K562 (cell line): ENCODE measurements around the gene ITPR2. TPM values are rescaled to one million over a fixed set of nuclear protein-coding genes. Genes with fewer than 3 reads are reported as not detected.

Experiments used
- BMI1 ChIP-seq: fragments of 150-350 bp; IDR thresholded peaks from 2 replicates; pipeline ENCODE4 v1.6.1; 2014; ENCODE audit warnings: low read length
- HMGN3 ChIP-seq: IDR thresholded peaks from 2 replicates; pipeline ENCODE4 v1.6.1; 2011; ENCODE audit warnings: borderline replicate concordance, low read depth, mild to moderate bottlenecking, mixed read lengths, low read length; ENCODE audit not compliant: insufficient read length; ENCODE audit errors: extremely low read depth
- LARP7 ChIP-seq: fragments of 450-650 bp; IDR thresholded peaks from 2 replicates; pipeline ENCODE4 v1.6.1; 2016
- NCOA2 ChIP-seq, 2 experiments: fragments of 450-650 bp; IDR thresholded peaks; 2 replicates each; pipeline ENCODE4 v1.6.1; 2018; ENCODE audit warnings: mild to moderate bottlenecking in 2 of 2, moderate library complexity in 1 of 2; ENCODE audit not compliant: partially characterized antibody in 2 of 2
- NUFIP1 ChIP-seq: fragments of 450-650 bp; IDR thresholded peaks from 2 replicates; pipeline ENCODE4 v1.6.1; 2018; ENCODE audit not compliant: partially characterized antibody
- PHF8 ChIP-seq: fragments of 200-600 bp; sonication (generic); IDR thresholded peaks from 2 replicates; pipeline ENCODE4 v1.6.1; 2012; ENCODE audit warnings: mixed run types, mild to moderate bottlenecking, inconsistent platforms, low read length, moderate library complexity, borderline replicate concordance
- RBM15 ChIP-seq: fragments of 200-400 bp; formaldehyde crosslinking; IDR thresholded peaks from 2 replicates; pipeline ENCODE4 v1.6.1; 2018; ENCODE audit warnings: mild to moderate bottlenecking, low read length, moderate library complexity; ENCODE audit not compliant: insufficient read depth
- RBM22 ChIP-seq: fragments of 200-400 bp; formaldehyde crosslinking; IDR thresholded peaks from 2 replicates; pipeline ENCODE4 v1.6.1; 2018; ENCODE audit warnings: low read length, low read depth; ENCODE audit not compliant: poor library complexity, severe bottlenecking
- SAP30 ChIP-seq: fragments of 200-600 bp; sonication (generic); IDR thresholded peaks from 2 replicates; pipeline ENCODE4 v1.6.1; 2012; ENCODE audit warnings: borderline replicate concordance, low read depth, mild to moderate bottlenecking, moderate library complexity, low read length, control low read depth, inconsistent platforms; ENCODE audit not compliant: insufficient read depth, poor library complexity, severe bottlenecking
- polyA plus RNA-seq, 8 experiments: library from polyadenylated mRNA; depleted of rRNA in 4 of 8; stranded (reverse) in 5 of 8; unstranded in 3 of 8; fragments of >200 nt; fragmentation: Nextera tagmentation in 2 of 8; fragmentation: Illumina TruSeq in 1 of 8; extraction: Ambion mirVana in 2 of 8; extraction: Trizol in 1 of 8; gene quantifications; 2 replicates each; pipeline versions ENCODE4 v1.2.1 to v1.2.3, GENCODE V29; 2011 to 2014; ENCODE audit warnings: inconsistent platforms in 1 of 8, missing spikeins in 1 of 8
- total RNA-seq, 7 experiments: library from RNA; depleted of rRNA in 6 of 7; stranded (reverse); fragments of >200 nt in 6 of 7; fragmentation: Illumina TruSeq in 2 of 7; extraction: Trizol in 2 of 7; gene quantifications; 2 replicates each; pipeline versions ENCODE4 v1.2.1 to v1.2.3, GENCODE V29; 2011 to 2021; ENCODE audit warnings: low replicate concordance in 1 of 7
- TF ChIP-seq, protein P1 (sequence below): fragments of 250-450 bp; sonication (Bioruptor Pico); IDR thresholded peaks from 2 replicates; pipeline ENCODE4 v1.9.0; 2021; ENCODE audit warnings: mild to moderate bottlenecking, inconsistent platforms
- TF ChIP-seq, protein P2 (sequence below): fragments of 250-450 bp; sonication (Bioruptor Pico); IDR thresholded peaks from 2 replicates; pipeline ENCODE4 v1.8.0; 2022; ENCODE audit warnings: moderate library complexity, mild to moderate bottlenecking, inconsistent platforms
- TF ChIP-seq, protein P3 (sequence below): fragments of 450-650 bp; IDR thresholded peaks from 2 replicates; pipeline ENCODE4 v1.6.1; 2016; ENCODE audit warnings: antibody characterized with exemption
- TF ChIP-seq, protein P4 (sequence below): sonication (generic); formaldehyde crosslinking; IDR thresholded peaks from 2 replicates; pipeline ENCODE4 v1.4.0; 2020; ENCODE audit warnings: mild to moderate bottlenecking, missing genetic modification reagents
- TF ChIP-seq, protein P5 (sequence below): fragments of 450-650 bp; formaldehyde crosslinking; IDR thresholded peaks from 2 replicates; pipeline ENCODE4 v1.4.0; 2020; ENCODE audit warnings: mild to moderate bottlenecking, moderate library complexity
- TF ChIP-seq, protein P6 (sequence below): sonication (generic); formaldehyde crosslinking; IDR thresholded peaks from 2 replicates; pipeline ENCODE4 v1.8.0; 2022; ENCODE audit warnings: mild to moderate bottlenecking, missing genetic modification reagents

ITPR2 gene
- total and polyA plus RNA-seq, 9 of the 15 experiments (the other 6 are each of a cell fraction or from before 2014, with no cell fraction given), result 0.21 to 3.3 (median 0.95) TPM

DNA sequence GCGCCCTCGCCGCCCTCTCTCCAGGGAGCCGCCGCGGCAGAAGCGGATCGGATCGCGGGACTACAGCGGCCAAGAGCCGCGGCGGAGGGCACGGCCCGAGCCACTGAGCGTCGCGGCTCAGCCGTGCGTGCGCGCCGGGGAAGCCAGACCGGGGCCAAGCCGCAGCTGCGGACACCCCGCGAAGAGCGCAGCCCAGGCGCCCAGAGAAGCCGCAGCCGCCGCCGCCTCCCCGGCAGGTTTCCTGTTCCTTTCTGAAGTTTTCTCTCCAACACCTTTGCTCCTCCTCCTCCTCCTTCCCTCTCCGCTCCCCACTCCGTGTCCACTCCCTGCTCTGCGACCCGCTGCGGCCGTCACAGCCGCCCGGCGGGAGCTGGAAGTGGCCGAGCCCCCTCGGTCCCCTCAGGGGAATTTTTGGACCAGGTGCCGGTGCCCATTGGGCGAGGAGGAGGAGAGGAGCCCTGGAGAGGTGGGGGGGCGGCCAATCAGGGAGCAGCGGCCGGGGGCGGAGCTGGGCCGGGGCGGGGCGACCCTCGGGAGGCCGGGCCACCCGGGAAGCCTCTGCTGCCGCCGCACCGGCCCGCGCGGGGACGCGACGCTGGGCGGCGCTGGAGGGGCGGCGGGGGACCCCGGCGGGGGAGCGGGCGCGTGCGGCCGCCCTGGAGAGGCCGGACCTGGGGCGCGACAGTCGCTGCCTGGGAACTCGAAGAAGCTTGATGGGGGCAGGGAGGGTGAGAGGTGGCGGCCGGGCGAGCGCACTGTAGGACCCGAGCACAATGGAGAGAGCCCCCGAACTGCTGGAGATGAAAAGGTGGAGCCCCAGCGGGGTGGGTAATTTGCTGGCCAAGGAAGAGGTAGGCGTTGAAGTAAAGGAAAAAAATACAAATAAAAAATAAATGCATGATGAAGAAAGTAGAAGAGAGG is at the start of gene ITPR2 (continued):
- TF ChIP-seq, protein P1, sequence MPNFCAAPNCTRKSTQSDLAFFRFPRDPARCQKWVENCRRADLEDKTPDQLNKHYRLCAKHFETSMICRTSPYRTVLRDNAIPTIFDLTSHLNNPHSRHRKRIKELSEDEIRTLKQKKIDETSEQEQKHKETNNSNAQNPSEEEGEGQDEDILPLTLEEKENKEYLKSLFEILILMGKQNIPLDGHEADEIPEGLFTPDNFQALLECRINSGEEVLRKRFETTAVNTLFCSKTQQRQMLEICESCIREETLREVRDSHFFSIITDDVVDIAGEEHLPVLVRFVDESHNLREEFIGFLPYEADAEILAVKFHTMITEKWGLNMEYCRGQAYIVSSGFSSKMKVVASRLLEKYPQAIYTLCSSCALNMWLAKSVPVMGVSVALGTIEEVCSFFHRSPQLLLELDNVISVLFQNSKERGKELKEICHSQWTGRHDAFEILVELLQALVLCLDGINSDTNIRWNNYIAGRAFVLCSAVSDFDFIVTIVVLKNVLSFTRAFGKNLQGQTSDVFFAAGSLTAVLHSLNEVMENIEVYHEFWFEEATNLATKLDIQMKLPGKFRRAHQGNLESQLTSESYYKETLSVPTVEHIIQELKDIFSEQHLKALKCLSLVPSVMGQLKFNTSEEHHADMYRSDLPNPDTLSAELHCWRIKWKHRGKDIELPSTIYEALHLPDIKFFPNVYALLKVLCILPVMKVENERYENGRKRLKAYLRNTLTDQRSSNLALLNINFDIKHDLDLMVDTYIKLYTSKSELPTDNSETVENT (CRISPR knock-in tag), result no peak
- TF ChIP-seq, protein P2, sequence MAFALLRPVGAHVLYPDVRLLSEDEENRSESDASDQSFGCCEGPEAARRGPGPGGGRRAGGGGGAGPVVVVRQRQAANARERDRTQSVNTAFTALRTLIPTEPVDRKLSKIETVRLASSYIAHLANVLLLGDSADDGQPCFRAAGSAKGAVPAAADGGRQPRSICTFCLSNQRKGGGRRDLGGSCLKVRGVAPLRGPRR (CRISPR knock-in tag), result no peak
- TF ChIP-seq SAP30 (no peak), NUFIP1 (no peak), HMGN3 (peak; percentile 35), RBM15 (no peak), BMI1 (no peak), NCOA2 (IDR thresholded peaks at IDR 0.05; ENCODE audit: partially characterized antibody in 2 of 2) (no peak), LARP7 (no peak), PHF8 (peak; percentile 38; the same call in 1 of the 2 replicates), RBM22 (no peak)
- TF ChIP-seq, protein P3, sequence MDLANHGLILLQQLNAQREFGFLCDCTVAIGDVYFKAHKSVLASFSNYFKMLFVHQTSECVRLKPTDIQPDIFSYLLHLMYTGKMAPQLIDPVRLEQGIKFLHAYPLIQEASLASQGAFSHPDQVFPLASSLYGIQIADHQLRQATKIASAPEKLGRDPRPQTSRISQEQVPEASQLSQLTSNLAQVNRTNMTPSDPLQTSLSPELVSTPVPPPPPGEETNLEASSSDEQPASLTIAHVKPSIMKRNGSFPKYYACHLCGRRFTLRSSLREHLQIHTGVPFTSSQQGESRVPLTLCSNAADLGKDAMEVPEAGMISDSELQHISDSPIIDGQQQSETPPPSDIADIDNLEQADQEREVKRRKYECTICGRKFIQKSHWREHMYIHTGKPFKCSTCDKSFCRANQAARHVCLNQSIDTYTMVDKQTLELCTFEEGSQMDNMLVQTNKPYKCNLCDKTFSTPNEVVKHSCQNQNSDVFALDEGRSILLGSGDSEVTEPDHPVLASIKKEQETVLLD, result 0 out of 2 replicates have a peak, but pooled peaks have one; percentile 15
- TF ChIP-seq, protein P4, sequence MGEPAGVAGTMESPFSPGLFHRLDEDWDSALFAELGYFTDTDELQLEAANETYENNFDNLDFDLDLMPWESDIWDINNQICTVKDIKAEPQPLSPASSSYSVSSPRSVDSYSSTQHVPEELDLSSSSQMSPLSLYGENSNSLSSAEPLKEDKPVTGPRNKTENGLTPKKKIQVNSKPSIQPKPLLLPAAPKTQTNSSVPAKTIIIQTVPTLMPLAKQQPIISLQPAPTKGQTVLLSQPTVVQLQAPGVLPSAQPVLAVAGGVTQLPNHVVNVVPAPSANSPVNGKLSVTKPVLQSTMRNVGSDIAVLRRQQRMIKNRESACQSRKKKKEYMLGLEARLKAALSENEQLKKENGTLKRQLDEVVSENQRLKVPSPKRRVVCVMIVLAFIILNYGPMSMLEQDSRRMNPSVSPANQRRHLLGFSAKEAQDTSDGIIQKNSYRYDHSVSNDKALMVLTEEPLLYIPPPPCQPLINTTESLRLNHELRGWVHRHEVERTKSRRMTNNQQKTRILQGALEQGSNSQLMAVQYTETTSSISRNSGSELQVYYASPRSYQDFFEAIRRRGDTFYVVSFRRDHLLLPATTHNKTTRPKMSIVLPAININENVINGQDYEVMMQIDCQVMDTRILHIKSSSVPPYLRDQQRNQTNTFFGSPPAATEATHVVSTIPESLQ (CRISPR knock-in tag), result no peak
- TF ChIP-seq, protein P5, sequence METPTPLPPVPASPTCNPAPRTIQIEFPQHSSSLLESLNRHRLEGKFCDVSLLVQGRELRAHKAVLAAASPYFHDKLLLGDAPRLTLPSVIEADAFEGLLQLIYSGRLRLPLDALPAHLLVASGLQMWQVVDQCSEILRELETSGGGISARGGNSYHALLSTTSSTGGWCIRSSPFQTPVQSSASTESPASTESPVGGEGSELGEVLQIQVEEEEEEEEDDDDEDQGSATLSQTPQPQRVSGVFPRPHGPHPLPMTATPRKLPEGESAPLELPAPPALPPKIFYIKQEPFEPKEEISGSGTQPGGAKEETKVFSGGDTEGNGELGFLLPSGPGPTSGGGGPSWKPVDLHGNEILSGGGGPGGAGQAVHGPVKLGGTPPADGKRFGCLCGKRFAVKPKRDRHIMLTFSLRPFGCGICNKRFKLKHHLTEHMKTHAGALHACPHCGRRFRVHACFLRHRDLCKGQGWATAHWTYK (CRISPR knock-in tag), result 0 out of 2 replicates have a peak, but pooled peaks have one; percentile 29
- TF ChIP-seq, protein P6, sequence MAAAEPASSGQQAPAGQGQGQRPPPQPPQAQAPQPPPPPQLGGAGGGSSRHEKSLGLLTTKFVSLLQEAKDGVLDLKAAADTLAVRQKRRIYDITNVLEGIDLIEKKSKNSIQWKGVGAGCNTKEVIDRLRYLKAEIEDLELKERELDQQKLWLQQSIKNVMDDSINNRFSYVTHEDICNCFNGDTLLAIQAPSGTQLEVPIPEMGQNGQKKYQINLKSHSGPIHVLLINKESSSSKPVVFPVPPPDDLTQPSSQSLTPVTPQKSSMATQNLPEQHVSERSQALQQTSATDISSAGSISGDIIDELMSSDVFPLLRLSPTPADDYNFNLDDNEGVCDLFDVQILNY (CRISPR knock-in tag), result 0 out of 2 replicates have a peak, but pooled peaks have one; percentile 10
